Occipital lobe (tissue), 2 donors: ENCODE results near the gene APOA1. TPM values are rescaled to one million over a fixed set of nuclear protein-coding genes. Genes with fewer than 3 reads are reported as not detected.

Source experiments
- DNase-seq: peaks from one replicate; lab custom pipeline; 2025; lab: John Stamatoyannopoulos, UW
- total RNA-seq: library from RNA; depleted of rRNA; stranded (reverse); fragments of >200 nt; gene quantifications from one replicate; pipeline ENCODE4 v1.2.3, GENCODE V29; 2014

Gene APOA1
- total RNA-seq, 1 donor from 2014 or later, result 0.78 TPM

DNA sequence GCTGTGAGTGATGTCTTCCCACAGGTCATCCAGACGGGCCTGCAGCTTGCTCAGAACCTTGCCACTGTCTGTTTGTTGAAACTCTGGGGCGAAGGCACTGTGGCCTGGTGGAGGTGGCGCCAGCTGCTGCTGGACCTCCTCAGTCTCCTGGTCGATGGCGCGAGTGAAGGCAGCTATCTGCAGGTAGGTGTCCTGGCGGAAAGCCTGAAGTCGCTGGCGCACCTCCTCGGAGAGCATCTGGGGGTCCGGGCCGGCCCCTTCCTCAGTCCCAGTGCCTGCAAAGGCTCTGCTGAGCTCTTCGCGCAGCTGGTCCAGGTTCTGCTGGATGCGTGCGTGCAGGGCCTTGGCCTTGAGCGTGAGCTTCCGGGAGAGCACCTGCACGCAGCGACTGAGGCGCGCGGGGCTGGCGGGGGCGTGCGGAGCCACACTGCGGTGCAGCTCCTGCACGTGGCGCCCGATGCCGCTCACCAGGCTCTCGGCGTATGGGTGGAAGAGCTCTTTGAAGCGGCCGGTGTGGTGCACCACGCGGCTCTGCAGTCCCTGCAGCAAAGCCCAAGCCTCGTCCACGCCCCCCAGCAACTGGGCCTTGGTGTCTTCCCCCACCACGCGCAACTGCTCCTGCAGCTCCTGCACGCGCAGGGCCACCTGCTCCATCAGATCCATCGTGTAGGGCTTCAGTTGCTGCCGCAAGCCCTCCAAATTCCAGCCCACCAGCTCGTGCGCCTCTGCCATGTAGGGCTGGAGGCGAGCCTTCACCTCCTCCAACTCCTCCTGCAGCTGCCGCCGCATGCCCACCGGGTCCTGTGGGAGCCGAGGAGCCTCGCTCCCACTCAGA is 47.0 kb downstream of the APOA1 start:
- DNase-seq, result no peak

DNA sequence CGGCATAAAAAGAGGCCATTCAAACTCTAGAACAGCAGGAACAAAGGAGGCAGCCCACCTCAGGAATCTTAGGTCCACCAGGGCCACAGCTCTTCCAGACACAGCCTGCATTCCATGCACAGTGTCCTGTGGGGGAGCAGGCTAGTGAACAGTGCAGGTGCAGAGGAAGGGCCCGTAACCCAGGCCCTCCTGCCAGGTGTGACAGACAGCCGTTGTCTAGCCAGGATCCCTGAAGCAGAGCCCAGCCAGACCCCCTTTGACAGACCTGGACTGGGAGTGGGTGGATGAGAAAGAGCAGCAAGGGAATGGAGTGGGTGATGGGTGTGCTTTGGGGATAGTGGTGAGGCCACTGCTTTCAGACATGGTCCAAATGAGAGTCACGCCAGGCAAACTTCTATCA is 48.4 kb downstream of the APOA1 start:
- no peak for DNase-seq

DNA sequence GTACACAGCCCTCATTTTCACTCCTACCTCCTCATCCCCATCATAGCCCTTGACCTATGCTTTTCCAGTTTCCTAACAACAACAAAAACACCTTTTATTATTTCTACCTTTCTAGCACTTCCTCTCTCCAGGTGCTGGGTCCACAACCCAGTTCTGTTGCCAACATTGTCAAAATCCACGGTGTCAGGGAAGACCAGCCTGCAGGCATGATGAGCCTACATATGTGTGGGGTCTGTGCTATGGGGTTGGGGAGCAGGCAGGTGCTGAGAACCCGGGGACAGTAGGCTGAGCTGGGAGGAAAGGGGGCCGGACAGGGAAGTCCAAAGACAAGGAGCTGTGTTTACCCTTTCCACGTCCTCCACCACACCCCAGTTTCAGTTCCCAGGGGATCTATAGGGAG is 48.9 kb downstream of the APOA1 start:
- DNase-seq, result no peak

DNA sequence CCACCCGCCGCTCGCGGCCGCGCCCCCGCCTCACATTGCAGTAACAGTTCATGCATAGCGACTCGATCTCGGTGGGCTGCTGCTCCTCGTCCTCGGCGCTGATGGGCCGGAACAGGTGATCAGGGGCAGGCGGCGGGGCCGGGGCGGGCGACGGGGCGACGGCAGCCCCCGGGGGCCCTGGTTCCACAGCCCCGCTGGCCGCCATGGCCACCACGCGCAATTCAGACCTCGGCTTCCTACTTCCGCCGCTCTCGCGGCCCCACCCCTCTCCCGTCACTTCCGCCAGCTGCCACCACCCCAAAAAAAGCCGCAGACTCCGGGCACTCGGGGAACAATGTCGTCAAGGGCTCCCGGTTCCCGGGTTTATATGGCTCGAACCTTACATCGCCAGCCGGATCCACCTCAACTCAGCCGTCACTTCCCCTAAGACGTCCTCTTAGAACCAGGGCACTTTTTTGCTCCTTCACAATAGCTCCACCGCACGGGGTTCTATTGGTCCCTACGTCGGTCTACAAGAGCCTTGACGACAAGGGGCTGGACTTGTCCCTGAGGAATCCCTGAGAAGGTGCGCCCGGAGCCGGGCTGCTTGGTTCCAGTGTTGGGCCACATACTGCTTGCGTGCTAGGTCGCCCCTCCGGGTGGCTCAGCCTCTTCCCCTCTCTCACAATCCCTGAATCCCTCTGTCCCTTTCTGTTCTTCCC is 49.5 kb downstream of the APOA1 start, which contains the start of gene ZPR1:
TSS of gene ZPR1 (minus strand) at position 238 of the 701 bp plus-strand sequence. CDS start at position 205, 33 bp downstream.
- DNase-seq, result peak; percentile 77

- DNase-seq, result no peak
These were observed 50.0 kb downstream of the APOA1 start for GRCh38 chr11:116787436-116787785.

DNA sequence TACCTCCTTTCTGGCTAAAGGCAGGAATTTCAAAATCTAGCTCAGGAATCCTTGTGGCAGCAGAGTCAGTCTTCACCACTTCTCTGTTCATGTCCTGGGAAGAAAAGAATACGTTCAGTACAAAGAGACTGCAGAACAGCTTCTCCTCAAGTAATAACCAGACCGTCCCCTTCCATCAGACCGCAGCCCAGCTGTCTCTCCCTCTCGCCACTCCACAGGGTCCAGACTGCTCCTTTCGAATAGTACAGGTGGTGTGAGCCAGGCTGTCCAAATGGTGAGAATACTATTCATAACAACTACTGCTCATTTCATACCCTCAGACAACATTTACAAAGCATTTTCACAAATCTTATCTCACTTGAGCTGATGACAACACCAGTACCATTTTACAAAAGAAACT is 50.5 kb downstream of the APOA1 start:
- DNase-seq, result no peak

- DNase-seq, result no peak
These were observed 51.1 kb downstream of the APOA1 start for GRCh38 chr11:116786326-116786725.

Other genes with a start within 250 kb of the APOA1 start
- gene BUD13, start 64.6 kb downstream of the APOA1 start, total RNA-seq, result 15.4 TPM
- gene ZPR1, start 49.6 kb downstream of the APOA1 start, total RNA-seq, result 39.6 TPM
- not detected for gene APOA5, start 45.7 kb downstream of the APOA1 start, total RNA-seq
- not detected for gene APOA4, start 14.3 kb downstream of the APOA1 start, total RNA-seq
- not detected for gene APOC3, start 7.7 kb downstream of the APOA1 start, total RNA-seq